22Rv1 (cell line): ENCODE data around the gene RASD2.

Source experiments
- ZFX ChIP-seq: fragments of 450-650 bp; IDR thresholded peaks from 2 replicates; pipeline ENCODE4 v1.6.1; 2017; ENCODE audit warnings: antibody characterized with exemption, borderline replicate concordance
- TF ChIP-seq, protein P1 (sequence below): fragments of 450-650 bp; IDR thresholded peaks from 2 replicates; pipeline ENCODE4 v1.5.1; 2017; ENCODE audit warnings: mild to moderate bottlenecking

DNA sequence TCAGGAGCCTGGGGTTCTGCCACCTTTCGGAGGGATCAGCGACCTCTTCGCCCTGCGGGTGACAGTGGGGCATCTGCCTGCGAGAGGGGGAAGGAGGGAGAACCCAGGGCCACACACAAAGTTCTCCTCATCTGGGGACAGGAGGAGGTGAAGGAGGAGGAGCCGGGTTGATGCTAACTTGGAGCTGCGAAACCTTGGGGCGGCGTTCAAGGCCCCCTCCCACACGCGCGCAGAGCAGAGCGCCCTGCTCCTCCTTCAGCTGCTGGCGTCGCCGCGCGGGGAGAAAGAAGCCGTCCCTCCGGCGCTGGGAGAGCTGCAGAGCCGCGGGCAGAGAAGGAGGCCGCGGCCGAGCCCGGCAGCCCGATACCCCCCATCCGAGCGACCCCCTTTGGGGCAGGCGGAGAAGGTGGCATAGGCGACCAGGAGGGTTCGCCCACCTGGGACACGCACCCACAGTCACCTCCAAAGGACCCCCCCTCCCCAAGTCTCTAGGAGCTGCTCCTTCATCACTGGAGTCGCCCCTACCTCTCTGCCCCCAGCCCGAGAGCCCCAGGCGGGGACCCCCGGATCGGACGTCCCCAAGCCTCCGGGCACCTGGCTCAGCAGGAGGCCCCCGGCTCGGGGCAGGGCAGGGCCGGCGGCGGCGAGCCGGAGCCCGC is at the start of gene RASD2:
- TF ChIP-seq, protein P1, sequence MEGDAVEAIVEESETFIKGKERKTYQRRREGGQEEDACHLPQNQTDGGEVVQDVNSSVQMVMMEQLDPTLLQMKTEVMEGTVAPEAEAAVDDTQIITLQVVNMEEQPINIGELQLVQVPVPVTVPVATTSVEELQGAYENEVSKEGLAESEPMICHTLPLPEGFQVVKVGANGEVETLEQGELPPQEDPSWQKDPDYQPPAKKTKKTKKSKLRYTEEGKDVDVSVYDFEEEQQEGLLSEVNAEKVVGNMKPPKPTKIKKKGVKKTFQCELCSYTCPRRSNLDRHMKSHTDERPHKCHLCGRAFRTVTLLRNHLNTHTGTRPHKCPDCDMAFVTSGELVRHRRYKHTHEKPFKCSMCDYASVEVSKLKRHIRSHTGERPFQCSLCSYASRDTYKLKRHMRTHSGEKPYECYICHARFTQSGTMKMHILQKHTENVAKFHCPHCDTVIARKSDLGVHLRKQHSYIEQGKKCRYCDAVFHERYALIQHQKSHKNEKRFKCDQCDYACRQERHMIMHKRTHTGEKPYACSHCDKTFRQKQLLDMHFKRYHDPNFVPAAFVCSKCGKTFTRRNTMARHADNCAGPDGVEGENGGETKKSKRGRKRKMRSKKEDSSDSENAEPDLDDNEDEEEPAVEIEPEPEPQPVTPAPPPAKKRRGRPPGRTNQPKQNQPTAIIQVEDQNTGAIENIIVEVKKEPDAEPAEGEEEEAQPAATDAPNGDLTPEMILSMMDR: no peak
- no peak for TF ChIP-seq ZFX
